SK-N-SH (cell line): ENCODE data around the gene UQCR10. TPM values are rescaled to one million over a fixed set of nuclear protein-coding genes. Genes with fewer than 3 reads are reported as not detected.

Experiments
- CTCF ChIA-PET: fragments of 300-600, 350-600 bp; formaldehyde crosslinking; extraction: SDS; loops from one replicate; lab custom pipeline; 2021; lab: Yijun Ruan, JAX
- POLR2A ChIA-PET: fragments of 350-600 bp; sonication (Branson Sonifier 250); formaldehyde crosslinking; extraction: SDS; loops from one replicate; lab custom pipeline; 2020; ENCODE audit warnings: antibody characterized with exemption, inconsistent platforms; lab: Yijun Ruan, JAX
- DNase-seq: peaks from one replicate; pipeline ENCODE4 v3.0.0; 2012
- H2AFZ ChIP-seq: fragments of 200-600 bp; sonication (generic); 2 replicates; pipeline ENCODE4 v1.8.1; 2016; ENCODE audit warnings: antibody characterized with exemption, mild to moderate bottlenecking, low read depth
- H3F3A ChIP-seq: fragments of 200-600 bp; sonication (generic); replicated peaks from 2 replicates; pipeline ENCODE3; 2016; ENCODE audit warnings: antibody characterized with exemption, mild to moderate bottlenecking; ENCODE audit not compliant: insufficient read depth
- H3K27ac ChIP-seq, 2 experiments: fragments of 200-500 bp in 1 of 2; fragments of 200-600 bp in 1 of 2; sonication (Bioruptor generic) in 1 of 2; sonication (generic), shearing (Covaris generic) in 1 of 2; 2 replicates each; pipeline versions ENCODE4 v1.5.1 to v1.6.1; 2014 to 2016; ENCODE audit warnings: low read depth in 2 of 2, inconsistent platforms in 1 of 2, low read length in 1 of 2, mild to moderate bottlenecking in 1 of 2, mixed read lengths in 1 of 2
- H3K27me3 ChIP-seq: fragments of 200-600 bp; sonication (generic), shearing (Covaris generic); 2 replicates; pipeline ENCODE4 v1.6.1; 2016; ENCODE audit warnings: mixed run types; ENCODE audit not compliant: insufficient read depth
- H3K36me3 ChIP-seq, 2 experiments: fragments of 200-500 bp in 1 of 2; fragments of 200-600 bp in 1 of 2; sonication (Bioruptor generic) in 1 of 2; sonication (generic) in 1 of 2; replicated peaks in 1 of 2; 2 replicates each; pipeline versions ENCODE3 to v1.5.1; 2014 to 2016; ENCODE audit warnings: low read length in 1 of 2, mild to moderate bottlenecking in 1 of 2; ENCODE audit not compliant: insufficient read depth in 2 of 2, control insufficient read depth in 1 of 2
- H3K4me1 ChIP-seq, 2 experiments: fragments of 200-500 bp in 1 of 2; fragments of 200-600 bp in 1 of 2; sonication (Bioruptor generic) in 1 of 2; sonication (generic), shearing (Covaris generic) in 1 of 2; 2 replicates each; pipeline versions ENCODE4 v1.5.1 to v1.6.1; 2014 to 2016; ENCODE audit warnings: low read depth in 1 of 2, low read length in 1 of 2, mixed run types in 1 of 2; ENCODE audit not compliant: insufficient read depth in 2 of 2, control insufficient read depth in 1 of 2
- H3K4me2 ChIP-seq: fragments of 200-600 bp; sonication (generic), shearing (Covaris generic); 2 replicates; pipeline ENCODE4 v1.6.1; 2017; ENCODE audit warnings: mixed run types
- H3K4me3 ChIP-seq, 2 experiments: fragments of 200-500 bp in 1 of 2; fragments of 200-600 bp in 1 of 2; sonication (Bioruptor generic) in 1 of 2; sonication (generic), shearing (Covaris generic) in 1 of 2; 2 replicates each; pipeline versions ENCODE4 v1.5.1 to v1.8.1; 2014 to 2016; ENCODE audit warnings: low read depth in 2 of 2, inconsistent platforms in 1 of 2, low read length in 1 of 2, mild to moderate bottlenecking in 1 of 2, mixed read lengths in 1 of 2, moderate library complexity in 1 of 2
- H3K79me2 ChIP-seq: fragments of 200-600 bp; sonication (generic); 2 replicates; pipeline ENCODE4 v1.8.1; 2017; ENCODE audit warnings: mild to moderate bottlenecking; ENCODE audit not compliant: insufficient read depth
- H3K9ac ChIP-seq: fragments of 200-600 bp; sonication (generic); 2 replicates; pipeline ENCODE4 v1.6.1; 2017; ENCODE audit warnings: mixed run types
- H3K9me2 ChIP-seq: fragments of 200-600 bp; sonication (generic); 2 replicates; pipeline ENCODE4 v1.6.1; 2017; ENCODE audit warnings: mixed run types
- H3K9me3 ChIP-seq: fragments of 200-600 bp; sonication (generic); 2 replicates; pipeline ENCODE4 v1.6.1; 2017; ENCODE audit warnings: mixed run types, mild to moderate bottlenecking, moderate library complexity
- H4K20me1 ChIP-seq: fragments of 200-600 bp; sonication (generic); 2 replicates; pipeline ENCODE4 v1.6.1; 2017; ENCODE audit warnings: mild to moderate bottlenecking, mixed run types; ENCODE audit not compliant: insufficient read depth
- CHD2 ChIP-seq: fragments of 150-350 bp; IDR thresholded peaks from 2 replicates; pipeline ENCODE4 v1.6.1; 2018; ENCODE audit warnings: low read length; ENCODE audit not compliant: partially characterized antibody
- EP300 ChIP-seq, 2 experiments: IDR thresholded peaks; 2 replicates each; pipeline versions ENCODE4 v1.4.0 to v1.6.1; 2012; ENCODE audit warnings: borderline replicate concordance in 1 of 2, low read depth in 1 of 2, low read length in 1 of 2
- EZH2phosphoT487 ChIP-seq: fragments of 200-600 bp; sonication (generic); IDR thresholded peaks from 2 replicates; pipeline ENCODE4 v1.6.1; 2017; ENCODE audit warnings: low read depth, mixed run types, mild to moderate bottlenecking, antibody characterized with exemption, moderate library complexity, borderline replicate concordance
- FOXJ3 ChIP-seq: sonication (generic); formaldehyde crosslinking; IDR thresholded peaks from 2 replicates; pipeline ENCODE4 v1.5.1; 2020; ENCODE audit warnings: mild to moderate bottlenecking, missing genetic modification reagents
- JUND ChIP-seq: IDR thresholded peaks from 2 replicates; pipeline ENCODE4 v1.4.0; 2012
- MEF2A ChIP-seq: IDR thresholded peaks from 2 replicates; pipeline ENCODE4 v1.4.0; 2012; ENCODE audit warnings: low read depth, borderline replicate concordance
- MXI1 ChIP-seq: IDR thresholded peaks from 2 replicates; pipeline ENCODE4 v1.6.1; 2012; ENCODE audit warnings: mild to moderate bottlenecking, low read depth, low read length, improper control_type of control experiment
- NRF1 ChIP-seq: IDR thresholded peaks from 2 replicates; pipeline ENCODE4 v1.6.1; 2012; ENCODE audit warnings: low read depth, mild to moderate bottlenecking, low read length
- RFX5 ChIP-seq: IDR thresholded peaks from 2 replicates; pipeline ENCODE4 v1.6.1; 2012; ENCODE audit warnings: mild to moderate bottlenecking, improper control_type of control experiment, low read length
- SIN3A ChIP-seq: IDR thresholded peaks from 2 replicates; pipeline ENCODE4 v1.6.1; 2012; ENCODE audit warnings: low read depth, mild to moderate bottlenecking, low read length, moderate library complexity, borderline replicate concordance
- TAF1 ChIP-seq: IDR thresholded peaks from 2 replicates; pipeline ENCODE4 v1.6.1; 2012; ENCODE audit warnings: low read depth, mild to moderate bottlenecking, low read length, moderate library complexity, borderline replicate concordance
- TCF12 ChIP-seq: IDR thresholded peaks from 2 replicates; pipeline ENCODE4 v1.4.0; 2012
- TEAD4 ChIP-seq: IDR thresholded peaks from 2 replicates; pipeline ENCODE4 v1.4.0; 2012; ENCODE audit warnings: mild to moderate bottlenecking, borderline replicate concordance; ENCODE audit not compliant: insufficient read depth
- YY1 ChIP-seq: IDR thresholded peaks from 2 replicates; pipeline ENCODE4 v1.4.0; 2012; ENCODE audit warnings: low read depth, mild to moderate bottlenecking
- WGBS: methylation state at CpG from one replicate; pipeline ENCODE4 v1.1.6; 2017; ENCODE audit warnings: low lambda C conversion rate; 5-methylcytosine and 5-hydroxymethylcytosine counted together
- polyA plus RNA-seq, 3 experiments: library from polyadenylated mRNA; depleted of rRNA; stranded (reverse); fragments of >200 nt; gene quantifications; 2 replicates each; pipeline ENCODE4 v1.2.3, GENCODE V29; 2012
- TF ChIP-seq, protein P1 (sequence below): IDR thresholded peaks from 2 replicates; pipeline ENCODE4; 2012
- TF ChIP-seq, protein P2 (sequence below): fragments of 200-600 bp; sonication (generic); IDR thresholded peaks from 2 replicates; pipeline ENCODE4 v1.6.1; 2017; ENCODE audit warnings: antibody characterized with exemption, mild to moderate bottlenecking, moderate library complexity
- TF ChIP-seq, protein P3 (sequence below): IDR thresholded peaks from 2 replicates; pipeline ENCODE4 v1.4.0; 2012; ENCODE audit warnings: low read depth, borderline replicate concordance

Gene UQCR10
- polyA plus RNA-seq, 1 of the 3 experiments (the other 2 are of a cell fraction): 248 TPM

DNA sequence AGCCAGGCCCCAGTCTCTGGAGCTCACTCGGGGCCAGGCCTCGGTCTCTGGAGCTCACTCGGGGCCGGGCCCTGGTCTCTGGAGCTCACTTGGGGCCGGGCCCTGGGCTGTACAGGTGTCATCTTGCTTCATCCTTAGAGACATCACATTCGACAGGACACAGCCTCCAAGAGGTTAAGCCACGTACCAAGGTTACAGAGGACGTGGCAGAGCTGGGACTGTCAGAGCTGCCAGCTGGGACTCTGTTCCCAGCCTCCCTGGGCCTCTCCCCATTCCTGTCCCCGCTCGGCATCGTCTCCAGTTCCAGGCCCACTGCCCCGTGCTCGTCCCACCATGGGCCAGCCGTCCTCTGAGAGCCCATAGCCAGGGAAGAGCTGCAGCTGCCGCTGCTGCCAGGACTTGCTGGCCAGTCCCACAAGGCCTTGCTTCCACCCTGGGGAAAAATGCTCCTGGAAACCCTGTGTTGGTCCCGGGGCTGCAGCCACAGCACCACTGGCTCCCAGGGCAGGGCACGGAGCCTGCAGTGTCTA is 27.8 kb upstream of the UQCR10 start (continued):
- TF ChIP-seq MEF2A (no peak), MXI1 (no peak)
- TF ChIP-seq, protein P1, sequence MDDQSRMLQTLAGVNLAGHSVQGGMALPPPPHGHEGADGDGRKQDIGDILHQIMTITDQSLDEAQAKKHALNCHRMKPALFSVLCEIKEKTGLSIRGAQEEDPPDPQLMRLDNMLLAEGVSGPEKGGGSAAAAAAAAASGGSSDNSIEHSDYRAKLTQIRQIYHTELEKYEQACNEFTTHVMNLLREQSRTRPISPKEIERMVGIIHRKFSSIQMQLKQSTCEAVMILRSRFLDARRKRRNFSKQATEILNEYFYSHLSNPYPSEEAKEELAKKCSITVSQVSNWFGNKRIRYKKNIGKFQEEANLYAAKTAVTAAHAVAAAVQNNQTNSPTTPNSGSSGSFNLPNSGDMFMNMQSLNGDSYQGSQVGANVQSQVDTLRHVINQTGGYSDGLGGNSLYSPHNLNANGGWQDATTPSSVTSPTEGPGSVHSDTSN: no peak

DNA sequence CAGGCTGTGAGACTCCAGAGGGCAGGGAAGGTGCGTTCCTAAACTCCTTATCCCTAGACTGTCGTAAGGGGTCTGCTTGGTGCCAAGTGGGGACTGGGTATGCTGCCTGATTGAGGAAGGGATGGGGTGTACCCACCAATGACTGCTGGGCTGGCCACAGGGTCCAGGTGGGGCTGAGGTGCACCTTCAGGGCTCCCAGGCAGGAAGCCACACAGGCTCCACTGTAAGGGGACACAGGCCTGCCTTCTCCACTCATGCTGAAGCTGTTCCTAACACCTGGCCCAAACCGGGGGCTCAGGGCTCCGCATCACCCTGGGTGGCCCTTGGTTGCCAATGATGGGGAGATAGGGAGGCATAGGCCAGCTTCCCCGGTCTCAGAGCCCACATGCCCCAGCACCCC is 27.0 kb upstream of the UQCR10 start:
- no peaks in the 10 kb centered on the region for H3F3A ChIP-seq
- H3K9me2 ChIP-seq: no peaks in the 10 kb centered on the region
- no peaks in the 10 kb centered on the region for H4K20me1 ChIP-seq
- no peak overlapping the region for H3K4me2 ChIP-seq
- H3K36me3 ChIP-seq: peaks cover 0 to 8% of the 10 kb centered on the region in 2 experiments
- CTCF ChIA-PET: interaction anchor here (1.7 kb wide), 1 partner anchor 10 kb away, joined by 3 read pairs; no protein-coding TSS in a partner anchor
- H2AFZ ChIP-seq: no peak overlapping the region
- H3K9me3 ChIP-seq: no peaks in the 10 kb centered on the region
- DNase-seq: no peak
- no peaks in the 10 kb centered on the region for H3K27me3 ChIP-seq
- H3K9ac ChIP-seq: no peak overlapping the region
- no peak overlapping the region for H3K4me3 ChIP-seq
- no peaks in the 10 kb centered on the region for H3K79me2 ChIP-seq
- H3K27ac ChIP-seq: no peak overlapping the region
- TF ChIP-seq SIN3A: no peak
- TF ChIP-seq EP300 (IDR thresholded peaks at IDR 0.05; ENCODE audit: borderline replicate concordance in 1 of 2, low read depth in 1 of 2, low read length in 1 of 2): no peak
- no peak for TF ChIP-seq FOXJ3 (CRISPR knock-in tag)
- no peak for TF ChIP-seq TEAD4
- TF ChIP-seq TCF12: no peak
- TF ChIP-seq YY1: no peak
- no peak for TF ChIP-seq RFX5
- TF ChIP-seq TAF1: no peak
- TF ChIP-seq MXI1: no peak
- no peak for TF ChIP-seq MEF2A
- TF ChIP-seq, all 33 proteins: peak for 0
- POLR2A ChIA-PET: no interaction called here
- 100% methylated on average over 2 of the region's 5 CpGs for WGBS
- peaks cover 0 to 6% of the 10 kb centered on the region in 2 experiments; a peak in 2 of 4 replicates for H3K4me1 ChIP-seq

DNA sequence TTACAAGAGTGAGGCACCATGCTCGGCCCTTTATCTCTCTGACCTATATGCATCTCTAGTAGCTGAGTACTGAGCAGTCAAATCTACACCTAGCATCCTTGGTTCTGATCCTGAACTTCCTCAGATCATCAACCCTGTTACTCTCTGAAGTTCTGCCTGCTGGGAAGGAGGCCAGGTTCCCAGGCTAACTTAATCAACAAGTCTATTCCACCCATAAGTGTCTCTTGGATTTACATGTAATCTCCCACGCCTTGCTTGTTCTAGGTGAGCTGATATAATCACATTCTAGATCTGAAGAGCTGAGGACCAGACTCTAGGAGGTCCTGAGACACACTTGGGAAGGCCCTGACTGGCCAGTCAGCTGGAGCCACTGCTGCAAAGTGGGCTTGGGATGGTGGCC is 25.2 kb upstream of the UQCR10 start:
- H3K9ac ChIP-seq: no peak overlapping the region
- H3K36me3 ChIP-seq: peaks cover 0 to 12% of the 10 kb centered on the region in 2 experiments
- H3K4me1 ChIP-seq: no peaks in the 10 kb centered on the region; a peak in 1 of 4 replicates
- DNase-seq: no peak
- H3K27ac ChIP-seq: no peak overlapping the region
- H2AFZ ChIP-seq: no peak overlapping the region
- 94% methylated on average over 2 of the region's 2 CpGs for WGBS
- H3K4me2 ChIP-seq: no peak overlapping the region
- no peaks in the 10 kb centered on the region for H3K9me3 ChIP-seq
- TF ChIP-seq, protein P2, sequence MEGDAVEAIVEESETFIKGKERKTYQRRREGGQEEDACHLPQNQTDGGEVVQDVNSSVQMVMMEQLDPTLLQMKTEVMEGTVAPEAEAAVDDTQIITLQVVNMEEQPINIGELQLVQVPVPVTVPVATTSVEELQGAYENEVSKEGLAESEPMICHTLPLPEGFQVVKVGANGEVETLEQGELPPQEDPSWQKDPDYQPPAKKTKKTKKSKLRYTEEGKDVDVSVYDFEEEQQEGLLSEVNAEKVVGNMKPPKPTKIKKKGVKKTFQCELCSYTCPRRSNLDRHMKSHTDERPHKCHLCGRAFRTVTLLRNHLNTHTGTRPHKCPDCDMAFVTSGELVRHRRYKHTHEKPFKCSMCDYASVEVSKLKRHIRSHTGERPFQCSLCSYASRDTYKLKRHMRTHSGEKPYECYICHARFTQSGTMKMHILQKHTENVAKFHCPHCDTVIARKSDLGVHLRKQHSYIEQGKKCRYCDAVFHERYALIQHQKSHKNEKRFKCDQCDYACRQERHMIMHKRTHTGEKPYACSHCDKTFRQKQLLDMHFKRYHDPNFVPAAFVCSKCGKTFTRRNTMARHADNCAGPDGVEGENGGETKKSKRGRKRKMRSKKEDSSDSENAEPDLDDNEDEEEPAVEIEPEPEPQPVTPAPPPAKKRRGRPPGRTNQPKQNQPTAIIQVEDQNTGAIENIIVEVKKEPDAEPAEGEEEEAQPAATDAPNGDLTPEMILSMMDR: no peak
- TF ChIP-seq NRF1: no peak
- TF ChIP-seq JUND: no peak
- no peak for TF ChIP-seq CHD2
- TF ChIP-seq, protein P3, sequence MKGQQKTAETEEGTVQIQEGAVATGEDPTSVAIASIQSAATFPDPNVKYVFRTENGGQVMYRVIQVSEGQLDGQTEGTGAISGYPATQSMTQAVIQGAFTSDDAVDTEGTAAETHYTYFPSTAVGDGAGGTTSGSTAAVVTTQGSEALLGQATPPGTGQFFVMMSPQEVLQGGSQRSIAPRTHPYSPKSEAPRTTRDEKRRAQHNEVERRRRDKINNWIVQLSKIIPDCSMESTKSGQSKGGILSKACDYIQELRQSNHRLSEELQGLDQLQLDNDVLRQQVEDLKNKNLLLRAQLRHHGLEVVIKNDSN: no peak
- TF ChIP-seq TCF12: no peak
- no peak for TF ChIP-seq EZH2phosphoT487
- no peaks in the 10 kb centered on the region for H4K20me1 ChIP-seq
- no peaks in the 10 kb centered on the region for H3F3A ChIP-seq
- CTCF ChIA-PET: interaction anchor here (1.2 to 1.7 kb wide), 4 partner anchors 9 to 25 kb away, joined by 3 to 4 read pairs (median 3); partner anchors contain the start of genes UQCR10 and ZMAT5
- no peaks in the 10 kb centered on the region for H3K79me2 ChIP-seq
- no peaks in the 10 kb centered on the region for H3K9me2 ChIP-seq
- POLR2A ChIA-PET: no interaction called here
- H3K4me3 ChIP-seq: no peak overlapping the region
- no peaks in the 10 kb centered on the region for H3K27me3 ChIP-seq
